HG02973 (cell line): ENCODE results near the gene RABEP1.
"Not testable (repeated sequence)": the region's sequence is repeated elsewhere in the genome, so short reads cannot be mapped to it uniquely, and the experiment has no call there.

Experiments
- ATAC-seq: cut with Tn5 transposase; IDR thresholded peaks from one replicate; pipeline ENCODE4 v1.9.1; 2021; ENCODE audit warnings: moderate library complexity; ENCODE audit not compliant: unreplicated experiment

The RABEP1 gene

DNA sequence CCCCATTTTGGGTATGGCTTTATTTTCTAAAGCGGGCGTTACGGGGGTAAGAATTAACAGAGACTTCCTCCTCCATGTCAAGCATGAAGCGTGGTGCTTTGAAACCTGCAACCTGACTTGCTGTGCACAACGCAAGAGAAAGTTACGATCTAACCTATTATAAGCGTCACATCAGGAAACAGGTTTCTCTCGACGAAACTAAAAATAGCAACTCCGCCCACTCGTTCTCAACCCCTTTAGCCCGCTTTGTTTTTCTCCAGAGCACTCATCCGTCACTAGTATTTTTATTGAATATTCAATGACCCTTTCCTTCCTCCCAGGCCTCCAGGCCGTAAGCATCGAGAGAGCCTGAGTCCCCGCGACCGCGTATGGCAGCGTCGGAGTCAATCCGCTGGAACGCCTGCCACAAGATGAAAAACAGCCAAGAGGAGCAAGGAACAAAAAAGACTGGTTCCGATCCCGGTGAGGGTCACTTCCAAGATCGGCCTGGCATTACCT, 136.8 kb downstream of the RABEP1 start:
- ATAC-seq, result peak; percentile 42

DNA sequence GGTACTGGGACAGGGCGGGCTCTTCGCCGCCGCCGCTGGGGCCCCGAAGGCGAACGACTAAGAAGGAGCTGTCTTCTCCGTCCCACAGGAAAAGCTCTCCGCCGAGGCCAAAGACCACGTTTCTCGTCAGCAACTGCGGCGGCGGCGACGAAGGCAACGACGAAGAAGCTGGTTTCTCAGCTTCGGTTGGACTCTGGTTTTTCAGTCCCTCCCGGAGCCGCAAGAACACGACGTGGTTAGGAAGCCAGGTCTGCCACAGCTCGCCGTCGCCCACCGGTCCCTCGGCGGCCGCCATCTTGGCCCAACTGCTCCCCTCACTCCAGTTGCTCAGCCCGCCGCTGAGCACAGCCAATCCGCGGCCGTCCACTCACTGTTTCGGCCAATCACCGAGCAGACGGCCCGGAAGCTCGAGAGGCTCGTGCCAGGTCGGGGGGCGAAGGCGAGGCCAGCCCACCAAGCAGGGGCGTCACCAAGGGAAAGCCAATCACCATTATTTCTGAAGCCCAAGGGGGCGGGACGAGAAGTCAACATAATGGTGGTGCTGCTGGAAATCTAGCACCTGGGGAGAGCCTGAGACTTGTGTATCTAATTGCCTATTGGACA, 137.4 kb downstream of the RABEP1 start, which contains the start of gene NUP88:
NUP88 (minus strand) TSS at position 307 of the 603 bp plus-strand sequence; CDS start at position 295, 12 bp downstream.
- ATAC-seq, result peak; percentile 79

DNA sequence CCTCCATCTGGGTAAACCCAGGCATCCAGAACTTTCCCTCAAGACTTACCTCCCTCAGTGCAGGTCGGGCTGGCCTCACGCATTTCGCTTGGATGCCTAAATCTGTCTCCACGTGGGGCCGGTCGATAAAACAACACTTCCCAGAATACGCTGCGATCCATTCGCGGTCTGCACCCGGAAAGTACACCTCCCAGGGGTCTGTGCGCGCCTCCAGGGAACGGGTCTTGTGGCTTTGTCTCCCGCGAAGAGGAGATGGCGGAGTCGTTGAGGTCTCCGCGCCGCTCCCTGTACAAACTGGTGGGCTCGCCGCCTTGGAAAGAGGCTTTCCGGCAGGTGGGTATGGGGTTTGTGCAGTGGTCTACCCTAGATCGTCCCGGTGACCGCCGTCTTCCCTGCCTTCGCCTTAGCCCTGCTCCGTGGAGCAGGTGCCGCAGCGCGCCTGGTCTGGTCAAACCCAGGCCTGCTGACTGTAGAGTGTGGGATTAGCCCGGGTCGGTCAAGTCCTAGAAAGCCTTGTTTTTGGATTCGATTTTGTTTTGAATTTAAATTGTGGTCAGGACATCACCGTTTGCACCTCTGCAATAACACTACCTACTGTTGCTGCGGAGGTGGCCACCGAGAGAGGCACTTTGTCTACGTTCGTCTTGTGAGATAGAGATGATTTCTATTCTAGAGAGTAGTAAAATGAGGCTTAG, 138.0 kb downstream of the RABEP1 start, which contains the start of gene RPAIN:
RPAIN (plus strand) TSS at position 224 of the 695 bp plus-strand sequence; CDS start at position 253, 29 bp downstream.
- ATAC-seq, result peak; percentile 45

DNA sequence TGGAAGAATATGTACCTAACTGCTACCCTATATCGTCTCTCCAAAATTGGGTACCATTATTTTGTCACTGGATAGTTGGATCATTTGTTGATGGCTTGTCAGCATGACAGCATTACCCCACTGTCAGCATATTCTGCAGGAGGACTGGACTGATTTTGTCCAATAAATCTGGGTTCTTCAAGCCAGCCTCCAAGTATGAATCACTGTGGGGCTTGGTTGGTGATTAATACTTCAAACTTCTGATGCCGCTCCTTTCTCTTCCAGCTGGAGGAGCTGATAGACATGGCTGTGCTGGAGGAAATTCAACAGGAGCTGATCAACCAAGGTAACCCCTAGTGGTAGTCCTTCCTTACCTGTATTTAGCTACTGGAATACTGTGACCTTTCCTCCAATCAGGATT, 140.4 kb downstream of the RABEP1 start:
- no peak for ATAC-seq

DNA sequence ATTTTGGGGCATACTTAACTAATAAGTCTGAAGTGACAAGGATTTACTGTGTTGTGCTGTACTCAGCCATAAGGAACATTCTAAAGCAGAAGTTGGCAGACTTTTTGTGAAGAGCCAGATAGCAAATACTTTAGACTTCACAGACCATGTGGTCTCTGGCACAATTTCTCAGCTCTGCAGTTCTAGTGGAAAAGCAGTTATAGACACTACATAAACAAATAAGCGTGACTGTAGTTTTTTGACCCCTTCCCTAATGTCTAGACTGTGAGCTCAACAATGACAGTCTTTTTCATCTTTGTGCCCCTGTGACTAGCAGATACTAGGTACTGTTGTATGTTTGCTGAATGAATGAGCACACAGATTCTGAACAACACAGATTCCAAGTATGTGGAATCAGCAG, 142.8 kb downstream of the RABEP1 start:
- no peak for ATAC-seq

DNA sequence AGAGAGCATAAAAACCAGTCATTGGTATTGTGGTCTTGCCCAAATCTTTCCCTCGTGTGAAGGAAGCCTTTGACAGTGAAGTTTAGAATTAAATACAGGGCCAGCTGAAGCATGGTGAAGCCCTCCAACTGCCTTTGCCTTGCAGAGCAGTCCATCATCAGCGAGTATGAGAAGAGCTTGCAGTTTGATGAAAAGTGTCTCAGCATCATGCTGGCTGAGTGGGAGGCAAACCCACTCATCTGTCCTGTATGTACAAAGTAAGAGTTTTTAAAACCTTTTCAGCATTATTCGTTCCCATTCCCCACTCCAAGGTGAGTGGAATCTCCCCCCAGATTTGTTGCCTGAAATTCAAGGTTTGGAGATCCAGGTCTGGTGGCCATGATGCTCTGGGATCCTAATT, 143.7 kb downstream of the RABEP1 start:
- ATAC-seq, result no peak

DNA sequence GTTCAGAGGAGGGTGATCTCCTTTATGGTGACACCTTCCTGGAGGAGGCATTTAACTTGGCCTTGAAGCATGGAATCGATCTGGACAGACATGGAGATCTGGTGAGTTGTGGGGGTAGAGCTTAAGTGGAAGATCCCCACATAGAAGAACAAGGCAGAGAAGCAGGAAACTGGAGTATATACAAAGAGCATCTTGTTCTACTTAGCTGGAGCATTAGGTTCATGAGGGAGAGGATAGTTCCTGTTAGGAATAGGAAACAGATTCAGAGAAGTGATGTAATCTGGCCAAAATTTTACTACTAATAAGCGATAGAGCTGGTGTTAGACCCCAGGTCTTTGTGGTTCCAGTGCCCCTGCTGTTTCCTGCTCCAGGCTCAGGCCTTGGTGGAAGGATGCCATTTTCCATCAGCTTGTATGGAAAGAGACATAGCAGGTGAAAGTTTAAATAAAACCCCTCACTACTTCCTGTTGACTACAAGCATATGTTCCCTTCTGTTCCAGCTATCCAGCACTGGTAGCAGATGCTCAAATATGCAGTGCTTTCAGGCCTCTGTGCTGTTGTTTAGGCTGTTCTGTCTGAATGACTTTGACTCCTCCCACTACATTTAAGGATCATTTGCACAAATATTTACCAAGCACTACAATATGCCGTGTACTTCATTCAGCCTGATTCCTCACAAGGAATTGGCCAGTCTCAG, 147.3 kb downstream of the RABEP1 start:
- no peak for ATAC-seq

DNA sequence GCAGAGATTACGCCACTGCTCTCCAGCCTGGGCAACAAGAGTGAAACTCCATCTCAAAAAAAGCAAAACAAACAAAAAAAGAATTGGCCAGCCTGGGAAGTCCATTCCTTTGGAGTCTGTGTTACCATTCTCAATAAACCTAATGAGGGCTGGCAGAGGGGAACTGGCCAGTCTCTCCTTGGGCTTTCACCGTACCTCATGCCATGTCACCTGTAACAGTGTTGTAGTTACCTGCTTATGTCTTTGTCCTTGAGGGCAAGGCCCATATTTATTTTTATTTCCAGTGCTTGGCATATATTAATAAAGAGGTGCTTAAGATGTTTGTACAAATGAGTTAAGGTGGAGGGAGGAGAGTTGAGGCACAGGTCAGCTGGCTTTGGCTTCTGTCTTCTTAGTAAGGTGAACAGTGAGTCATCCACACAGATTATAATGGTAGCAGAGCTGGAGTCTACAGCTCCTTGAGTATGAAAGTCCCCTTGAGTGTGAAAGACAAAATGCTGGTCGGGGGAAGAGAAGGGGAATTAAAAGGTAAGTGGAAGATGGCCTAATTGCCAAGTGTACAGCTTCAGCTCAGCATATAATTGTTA, 148.4 kb downstream of the RABEP1 start:
- no peak for ATAC-seq

DNA sequence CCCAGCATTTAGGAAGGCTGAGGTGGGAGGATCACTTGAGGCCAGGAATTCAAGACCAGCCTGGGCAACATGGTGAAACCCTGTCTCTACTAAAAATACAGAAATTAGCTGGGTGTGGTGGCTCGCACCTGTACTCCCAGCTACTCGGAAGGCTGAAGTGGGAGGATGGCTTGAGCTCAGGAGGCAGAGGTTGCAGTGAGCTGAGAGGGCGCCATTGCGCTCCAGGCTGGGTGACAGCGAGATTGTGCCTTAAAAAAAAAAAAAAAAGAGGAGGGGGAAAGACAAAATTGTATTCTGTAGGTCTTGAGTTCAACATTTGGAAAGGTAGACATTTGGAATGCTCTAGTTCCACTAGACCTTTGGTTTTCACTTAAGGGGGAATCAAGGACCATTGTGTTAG, 149.2 kb downstream of the RABEP1 start:
- not testable (repeated sequence) for ATAC-seq

DNA sequence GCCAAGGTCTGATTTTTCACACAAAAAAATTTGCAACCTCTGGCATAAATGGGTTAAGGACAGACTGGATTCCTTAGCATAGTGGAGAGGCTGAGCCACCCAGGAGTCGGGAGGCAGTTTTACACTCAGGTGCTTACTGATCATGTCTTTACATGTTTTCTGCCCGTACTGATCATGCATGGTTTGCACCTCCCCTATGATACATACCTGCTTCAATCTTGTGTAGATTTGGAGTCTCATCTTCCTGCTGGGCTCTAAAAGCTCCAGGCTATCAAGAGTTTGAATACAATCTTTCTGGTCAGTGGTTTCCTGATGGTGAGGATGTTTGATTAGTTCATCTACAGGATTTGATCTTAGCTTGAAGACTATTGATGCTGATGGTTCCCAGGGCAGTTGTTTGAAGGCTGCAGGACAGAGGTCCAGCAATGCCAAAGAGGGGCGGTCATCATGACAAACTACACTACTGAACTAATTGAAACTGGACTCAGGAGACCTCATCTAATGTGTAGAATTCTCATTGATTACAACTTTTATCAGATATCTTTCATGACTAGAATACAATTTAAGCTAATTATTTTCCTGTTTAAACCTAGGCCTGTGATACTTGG, 150.0 kb downstream of the RABEP1 start:
- no peak for ATAC-seq

DNA sequence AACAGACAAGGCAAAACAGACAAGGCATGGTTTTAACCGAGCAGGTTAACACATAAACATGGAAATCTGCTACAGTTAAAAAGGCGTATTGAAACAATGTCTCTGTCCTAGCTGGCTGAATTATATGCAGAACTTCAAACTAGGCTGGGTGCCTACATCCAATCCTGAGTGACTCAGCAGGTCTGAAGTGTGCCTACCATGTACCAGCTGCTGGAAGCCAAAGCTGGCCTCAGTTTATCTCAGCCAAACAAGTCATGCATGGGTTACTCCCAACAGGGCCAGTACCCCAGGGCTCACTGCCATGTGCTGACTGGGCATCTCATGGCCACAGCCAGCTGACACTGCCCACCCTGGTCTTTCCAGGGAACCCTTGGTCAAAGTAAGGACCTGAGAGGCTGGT, 152.9 kb downstream of the RABEP1 start:
- no peak for ATAC-seq
